ENCODE data around the gene KCND1. TPM values are rescaled to one million over a fixed set of nuclear protein-coding genes. Genes with fewer than 3 reads are reported as not detected.
A peak's percentile ranks its signal among the peaks of the same experiment; 100 is the strongest.

Gene KCND1
- polyA plus RNA-seq, 3 donors, result 4.9 TPM; not detected in 2

DNA sequence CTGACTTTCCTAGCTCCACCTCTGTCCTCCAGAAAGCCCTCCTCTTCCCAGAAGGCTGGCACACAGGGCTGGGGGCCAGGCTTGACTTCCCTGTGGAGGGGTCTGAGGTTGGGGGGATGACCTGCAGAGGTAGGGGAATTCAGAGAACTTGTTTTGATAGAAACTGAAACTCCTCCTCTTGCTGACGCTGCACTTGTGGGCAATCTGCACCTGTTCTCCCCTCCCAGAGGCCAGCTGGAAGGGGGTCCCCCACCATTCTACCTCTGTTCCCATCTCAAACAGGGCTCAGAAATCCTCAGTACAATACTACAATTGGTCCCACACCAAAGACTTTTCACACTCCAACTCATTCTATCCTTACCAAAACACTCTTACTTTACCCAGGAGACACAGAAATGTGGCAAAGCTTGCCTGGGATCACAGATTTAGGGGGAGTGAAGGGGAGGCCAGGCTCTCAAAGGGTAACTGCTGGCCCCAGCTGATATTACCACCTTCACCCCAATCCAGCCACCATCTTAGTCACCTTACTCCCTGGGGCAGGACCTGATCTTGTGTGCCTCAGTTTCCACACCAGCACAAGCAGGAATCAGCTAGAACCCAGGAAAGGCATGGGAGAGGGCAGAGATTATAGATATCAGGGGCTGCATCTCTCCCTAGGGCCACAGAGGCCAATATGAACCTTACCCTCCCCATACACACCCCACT is 32.8 kb downstream of the KCND1 start:
- Histone ChIP-seq H3K79me2 (ENCODE audit: insufficient read depth, low read length) (peaks cover 41% of the 10 kb centered on the region), H3K27ac (ENCODE audit: low read depth in 1 of 2, low read length in 2 of 2) (peak overlapping the region; percentile 46 to 75), H2AFZ (ENCODE audit: insufficient read depth, low read depth, low read length, poor library complexity, severe bottlenecking) (no peak overlapping the region), H3K9me3 (replicated peaks in 1 of 2; ENCODE audit: control insufficient read depth in 1 of 2, insufficient read depth in 1 of 2, low read length in 2 of 2) (no peaks in the 10 kb centered on the region), H3K4me2 (replicated peaks; ENCODE audit: extremely low read depth, low read length, poor library complexity, severe bottlenecking) (no peak overlapping the region), H4K20me1 (ENCODE audit: insufficient read depth, low read length) (peaks cover 17% of the 10 kb centered on the region), H3K4me3 (replicated peaks in 1 of 3; ENCODE audit: low read depth in 2 of 3, low read length in 3 of 3) (no peak overlapping the region), H3K4me1 (ENCODE audit: control insufficient read depth in 1 of 2, insufficient read depth in 2 of 2, low read length in 2 of 2) (peaks cover 39 to 40% of the 10 kb centered on the region in 2 donors), H3K9ac (ENCODE audit: insufficient read depth, low read length, poor library complexity, severe bottlenecking) (no peak overlapping the region), H3K27me3 (ENCODE audit: control insufficient read depth in 2 of 2, insufficient read depth in 2 of 2, low read length in 2 of 2) (no peaks in the 10 kb centered on the region), H3K36me3 (replicated peaks in 1 of 2; ENCODE audit: control insufficient read depth in 1 of 2, insufficient read depth in 2 of 2, low read length in 2 of 2) (peaks cover 24 to 43% of the 10 kb centered on the region in 2 donors)
- Mint-ChIP-seq H3K27ac (peak overlapping the region; percentile 87 to 95 (median 93)), H3K4me1 (peaks cover 50% of the 10 kb centered on the region), H3K27me3 (ENCODE audit: low read depth in 3 of 3) (peaks cover 0 to 1% (median 1%) of the 10 kb centered on the region in 3 donors), H3K36me3 (peaks cover 44 to 64% of the 10 kb centered on the region in 2 donors), H3K4me3 (no peak overlapping the region), H3K9me3 (peaks cover 0 to 3% (median 0%) of the 10 kb centered on the region in 7 donors)
- no peak for TF ChIP-seq CTCF (IDR thresholded peaks at IDR 0.05)
- DNase-seq, result no peak
- WGBS (ENCODE audit: insufficient coverage), result no CpG with 5 or more reads among the region's 1 CpG
- intact Hi-C loops (cut with micrococcal nuclease), result no loop called here

DNA sequence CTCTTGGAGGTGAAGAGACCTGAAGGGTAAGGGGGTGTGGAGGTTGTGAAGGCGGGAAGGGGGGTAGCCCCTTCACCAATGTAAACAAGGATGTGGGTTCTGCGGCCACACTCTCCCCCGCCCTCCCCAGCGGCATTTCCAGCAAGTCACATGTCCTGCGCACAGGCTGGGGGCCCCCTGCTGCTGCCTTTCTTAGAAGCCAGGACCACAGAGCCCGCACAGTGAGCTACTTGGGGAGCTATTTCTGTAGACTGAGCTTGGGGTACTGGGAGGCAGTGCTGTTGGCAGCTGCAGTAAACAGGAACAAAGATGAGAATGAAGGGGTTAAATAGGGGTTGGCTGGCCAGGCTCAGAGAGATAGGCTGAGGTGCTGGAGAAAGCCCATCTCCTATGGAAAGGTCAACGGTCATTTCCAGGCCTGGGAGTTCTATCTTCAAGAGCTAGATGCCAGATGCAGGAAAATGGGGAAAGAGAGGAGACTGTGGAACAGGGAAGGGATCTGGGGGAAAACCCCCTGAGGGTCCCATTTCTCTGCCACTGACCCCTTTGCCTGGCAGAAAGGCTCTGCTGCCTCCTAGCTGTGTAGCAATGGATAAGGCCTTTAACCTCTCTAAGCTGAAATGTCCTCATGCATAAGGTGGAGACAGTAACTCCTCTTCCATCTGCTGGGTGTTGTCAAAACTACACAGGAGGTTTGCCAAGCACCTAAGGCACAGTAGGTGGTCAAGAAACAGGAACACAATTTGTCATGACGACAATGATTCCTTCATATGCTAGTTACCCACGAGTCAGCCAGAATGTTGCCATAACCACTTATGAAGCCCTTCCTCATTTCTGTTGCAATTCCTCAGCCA is 34.4 kb downstream of the KCND1 start:
- intact Hi-C loops (cut with micrococcal nuclease), result no loop called here
- Histone ChIP-seq H4K20me1 (ENCODE audit: insufficient read depth, low read length) (peaks cover 9% of the 10 kb centered on the region), H3K9me3 (replicated peaks in 1 of 2; ENCODE audit: control insufficient read depth in 1 of 2, insufficient read depth in 1 of 2, low read length in 2 of 2) (no peaks in the 10 kb centered on the region), H3K27me3 (ENCODE audit: control insufficient read depth in 2 of 2, insufficient read depth in 2 of 2, low read length in 2 of 2) (no peaks in the 10 kb centered on the region), H3K27ac (ENCODE audit: low read depth in 1 of 2, low read length in 2 of 2) (peak overlapping the region; percentile 65 to 75), H3K4me2 (replicated peaks; ENCODE audit: extremely low read depth, low read length, poor library complexity, severe bottlenecking) (peak overlapping the region; percentile 27), H2AFZ (ENCODE audit: insufficient read depth, low read depth, low read length, poor library complexity, severe bottlenecking) (no peak overlapping the region), H3K9ac (ENCODE audit: insufficient read depth, low read length, poor library complexity, severe bottlenecking) (no peak overlapping the region), H3K4me3 (replicated peaks in 1 of 3; ENCODE audit: low read depth in 2 of 3, low read length in 3 of 3) (peak overlapping the region in 1 of 3 experiments; percentile 27), H3K36me3 (replicated peaks in 1 of 2; ENCODE audit: control insufficient read depth in 1 of 2, insufficient read depth in 2 of 2, low read length in 2 of 2) (peaks cover 26 to 38% of the 10 kb centered on the region in 2 donors), H3K4me1 (ENCODE audit: control insufficient read depth in 1 of 2, insufficient read depth in 2 of 2, low read length in 2 of 2) (peaks cover 39 to 40% of the 10 kb centered on the region in 2 donors), H3K79me2 (ENCODE audit: insufficient read depth, low read length) (peaks cover 38% of the 10 kb centered on the region)
- peaks cover 48% of the 10 kb centered on the region for H3K4me1 Mint-ChIP-seq
- peaks cover 0 to 3% (median 0%) of the 10 kb centered on the region in 7 donors for H3K9me3 Mint-ChIP-seq
- peak; percentile 87 to 95 (median 92) for DNase-seq
- H3K27ac Mint-ChIP-seq, result peak overlapping the region; percentile 92 to 95 (median 93)
- TF ChIP-seq CTCF (IDR thresholded peaks at IDR 0.05), result peak; percentile 54
- peaks cover 0 to 1% (median 1%) of the 10 kb centered on the region in 3 donors for H3K27me3 Mint-ChIP-seq (ENCODE audit: low read depth in 3 of 3)
- peak overlapping the region; percentile 54 to 60 for H3K4me3 Mint-ChIP-seq
- H3K36me3 Mint-ChIP-seq, result peaks cover 37 to 57% of the 10 kb centered on the region in 2 donors
- WGBS (ENCODE audit: insufficient coverage), result 0% methylated on average over 3 of the region's 9 CpGs
